GM12872 (cell line): ENCODE data around the gene LRRC1.

Source experiments
- TF ChIP-seq, protein P1 (sequence below): IDR thresholded peaks from 3 replicates; pipeline ENCODE4 v1.5.1; 2011; ENCODE audit warnings: low read depth, mild to moderate bottlenecking, low read length, moderate library complexity; ENCODE audit not compliant: insufficient read depth

Gene LRRC1

DNA sequence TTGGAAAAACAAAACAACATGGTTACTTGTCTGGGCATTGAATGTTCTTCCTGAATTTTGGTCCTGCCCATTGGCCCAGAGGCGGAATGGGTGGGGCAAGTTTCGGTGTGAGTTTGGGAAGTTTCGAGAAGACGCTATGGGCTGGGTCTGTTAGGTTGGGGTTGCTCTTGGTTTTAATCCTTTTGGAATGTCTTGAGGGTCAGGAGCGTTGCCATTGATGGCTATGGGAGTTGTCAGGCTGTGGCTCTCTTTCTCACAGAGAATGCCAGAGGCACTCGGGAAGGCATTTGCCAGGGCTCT, 135.0 kb downstream of the LRRC1 start:
- TF ChIP-seq, protein P1, sequence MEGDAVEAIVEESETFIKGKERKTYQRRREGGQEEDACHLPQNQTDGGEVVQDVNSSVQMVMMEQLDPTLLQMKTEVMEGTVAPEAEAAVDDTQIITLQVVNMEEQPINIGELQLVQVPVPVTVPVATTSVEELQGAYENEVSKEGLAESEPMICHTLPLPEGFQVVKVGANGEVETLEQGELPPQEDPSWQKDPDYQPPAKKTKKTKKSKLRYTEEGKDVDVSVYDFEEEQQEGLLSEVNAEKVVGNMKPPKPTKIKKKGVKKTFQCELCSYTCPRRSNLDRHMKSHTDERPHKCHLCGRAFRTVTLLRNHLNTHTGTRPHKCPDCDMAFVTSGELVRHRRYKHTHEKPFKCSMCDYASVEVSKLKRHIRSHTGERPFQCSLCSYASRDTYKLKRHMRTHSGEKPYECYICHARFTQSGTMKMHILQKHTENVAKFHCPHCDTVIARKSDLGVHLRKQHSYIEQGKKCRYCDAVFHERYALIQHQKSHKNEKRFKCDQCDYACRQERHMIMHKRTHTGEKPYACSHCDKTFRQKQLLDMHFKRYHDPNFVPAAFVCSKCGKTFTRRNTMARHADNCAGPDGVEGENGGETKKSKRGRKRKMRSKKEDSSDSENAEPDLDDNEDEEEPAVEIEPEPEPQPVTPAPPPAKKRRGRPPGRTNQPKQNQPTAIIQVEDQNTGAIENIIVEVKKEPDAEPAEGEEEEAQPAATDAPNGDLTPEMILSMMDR, result no peak

DNA sequence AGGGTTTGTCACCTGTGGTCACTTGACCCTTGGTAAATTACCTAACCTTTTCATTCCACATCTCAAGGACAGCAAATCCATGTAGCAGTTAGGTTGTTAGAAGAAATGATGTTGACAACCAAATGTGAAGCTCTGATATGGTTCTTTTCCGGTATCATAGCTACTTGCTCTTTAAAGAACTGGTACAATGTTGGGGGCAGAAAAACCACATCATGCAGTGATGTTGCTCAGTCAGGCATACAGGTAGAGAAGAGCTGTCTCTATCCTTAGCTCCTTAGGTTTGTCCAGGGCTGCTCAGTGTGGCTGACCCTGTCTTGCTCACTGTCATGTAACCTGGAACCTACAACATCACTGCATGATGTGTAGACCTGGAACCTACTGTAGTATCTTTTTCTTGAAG, 135.5 kb downstream of the LRRC1 start:
- TF ChIP-seq, protein P1, result no peak

DNA sequence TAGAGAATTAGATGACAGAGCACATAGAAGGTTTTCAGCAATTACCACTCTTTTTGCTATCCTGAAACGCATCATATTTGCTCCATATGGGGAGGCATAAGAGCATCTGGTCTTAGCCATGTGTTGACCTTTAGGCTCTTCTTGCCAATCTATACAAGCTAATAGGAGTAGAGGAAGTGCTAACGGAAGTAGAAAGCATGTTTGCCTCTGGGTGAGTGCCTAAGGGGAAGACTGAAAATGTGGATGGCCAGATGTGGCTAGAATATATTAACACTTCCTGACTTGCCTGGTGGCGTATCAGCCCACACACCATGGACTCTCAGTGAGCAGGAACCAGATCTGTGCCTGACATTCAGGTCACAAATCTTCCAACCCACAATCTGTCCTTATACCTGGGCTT, 136.3 kb downstream of the LRRC1 start:
- TF ChIP-seq, protein P1, result no peak

DNA sequence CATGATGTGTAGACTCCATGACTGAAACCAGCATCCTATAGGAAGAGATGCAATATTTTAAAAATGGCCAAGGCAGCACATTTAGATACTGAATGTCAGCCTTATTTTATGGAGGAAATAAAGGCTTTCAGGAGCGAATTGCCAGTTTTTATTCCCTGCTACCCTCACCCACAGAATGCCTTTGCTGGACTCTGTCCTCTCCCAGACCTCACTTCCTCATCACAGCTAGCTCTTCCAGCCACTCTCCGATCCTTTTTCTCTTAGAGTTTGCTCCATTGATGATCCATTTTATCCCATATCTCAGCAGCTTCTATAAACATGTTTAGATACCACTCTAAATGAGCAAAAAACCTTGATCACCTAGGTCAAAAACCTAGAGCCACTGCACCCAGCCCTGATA, 137.7 kb downstream of the LRRC1 start:
- TF ChIP-seq, protein P1, result no peak

DNA sequence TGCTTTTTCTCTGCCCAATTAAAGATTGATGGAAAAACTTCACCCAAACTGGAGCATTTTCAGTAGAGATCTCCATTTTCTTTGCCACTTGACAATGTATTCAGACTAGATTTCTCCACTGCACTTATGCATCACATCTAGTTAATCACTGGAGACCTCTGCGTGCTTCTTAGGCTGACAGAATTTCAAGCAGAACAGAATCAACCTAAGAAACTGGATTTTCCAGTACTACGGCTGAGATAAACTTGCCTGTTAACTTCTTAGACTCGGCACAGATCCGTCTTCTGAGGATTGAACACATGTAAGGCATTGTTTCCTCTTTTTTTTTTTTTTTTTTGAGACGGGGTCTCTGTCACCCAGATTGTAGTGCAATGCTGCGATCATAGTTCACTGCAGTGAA, 139.2 kb downstream of the LRRC1 start:
- TF ChIP-seq, protein P1, result no peak

DNA sequence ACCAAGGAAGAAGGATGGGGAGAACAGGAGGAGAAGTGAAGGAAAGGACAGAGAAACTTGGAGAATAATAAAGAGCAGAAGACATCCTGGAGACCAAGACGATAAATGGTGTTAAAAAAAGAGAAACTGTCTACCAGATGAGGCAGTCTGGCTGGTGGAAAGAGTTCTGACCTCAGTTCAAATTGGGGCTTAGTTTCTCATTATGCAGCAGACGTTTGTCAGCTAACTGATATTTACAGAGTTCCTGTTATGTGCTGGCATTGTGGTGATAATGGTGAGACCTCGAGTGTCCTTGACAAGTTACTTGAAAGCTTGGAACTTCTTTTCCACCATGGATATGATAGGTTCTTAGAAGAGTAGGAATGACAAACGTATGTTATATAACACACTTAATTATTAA, 142.7 kb downstream of the LRRC1 start:
- TF ChIP-seq, protein P1, result no peak

DNA sequence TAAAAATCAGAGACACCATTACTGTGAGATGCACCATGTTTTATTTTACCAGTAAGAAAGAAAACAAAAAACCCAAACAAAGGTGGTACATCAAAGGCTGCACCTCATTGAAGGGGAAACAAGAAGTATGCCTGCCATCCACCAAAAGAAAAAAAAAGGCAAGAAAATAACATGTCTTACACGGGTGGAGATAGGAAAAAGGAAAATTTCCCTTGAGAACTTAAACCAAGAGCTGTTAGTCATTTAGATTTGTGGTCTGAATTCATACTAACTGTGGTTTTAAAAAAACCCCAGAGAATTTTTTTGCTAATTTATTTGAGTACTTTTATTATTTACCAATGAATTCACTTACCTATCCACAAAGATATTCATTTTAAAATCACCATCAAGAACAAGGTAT, 144.0 kb downstream of the LRRC1 start:
- TF ChIP-seq, protein P1, result no peak

DNA sequence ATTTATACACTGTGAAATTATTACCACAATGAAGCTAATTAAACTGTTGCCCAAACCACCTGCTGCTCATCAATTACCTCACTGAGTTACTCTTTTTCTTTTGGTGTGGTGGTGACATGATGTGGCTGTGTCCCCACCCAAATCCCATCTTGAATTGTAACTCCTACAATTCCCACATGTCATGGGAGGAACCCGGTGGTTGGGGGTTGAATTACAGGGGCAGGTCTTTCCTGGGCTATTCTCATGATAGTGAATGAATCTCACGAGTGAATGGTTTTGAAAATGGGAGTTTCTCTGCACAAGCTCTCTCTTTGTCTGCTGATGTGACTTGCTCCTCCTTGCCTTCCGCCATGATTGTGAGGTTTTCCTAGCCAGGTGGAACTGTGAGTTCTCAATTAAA, 145.0 kb downstream of the LRRC1 start:
- TF ChIP-seq, protein P1, result no peak
